ENCODE data around the gene XYLT1. TPM values are rescaled to one million over a fixed set of nuclear protein-coding genes. Genes with fewer than 3 reads are reported as not detected.

Gene XYLT1
- total and polyA plus RNA-seq, 10 of the 15 experiments (the other 5 are each of a cell fraction or from before 2014, with no cell fraction given): 0.88 to 14.8 (median 5.8) TPM

GRCh38 chr16:17303101-17303500, 167.7 kb downstream of the XYLT1 start:
- ChIA-PET SMC1A (ENCODE audit: uncharacterized antibody, unreplicated experiment) (interaction anchor here (0.9 to 12.6 kb wide), 24 partner anchors 11 to 442 kb away, joined by 3 to 241 read pairs (median 8); no protein-coding TSS in a partner anchor), RAD21 (ENCODE audit: unreplicated experiment) (interaction anchor here (1.0 to 8.9 kb wide), 18 partner anchors 10 to 232 kb away, joined by 3 to 109 read pairs (median 14); no protein-coding TSS in a partner anchor), POLR2A (interaction anchor here (0.7 to 4.8 kb wide), 11 partner anchors 9 to 164 kb away, joined by 3 to 32 read pairs (median 5); no protein-coding TSS in a partner anchor), CTCF (interaction anchor here (0.7 to 8.2 kb wide), 14 partner anchors 11 to 276 kb away, joined by 3 to 85 read pairs (median 4); no protein-coding TSS in a partner anchor)
- H3K4me1 ChIP-seq (ENCODE audit: control insufficient read depth, insufficient read depth, low read length): peaks cover 44% of the 10 kb centered on the region
- in situ Hi-C loops (cut with MboI): loop anchor here (5.0 kb wide), 1 partner anchor 164 kb away; no protein-coding TSS in a partner anchor
- no TSS peak for BruUV-seq (replicated peaks)
- no peaks in the 10 kb centered on the region for H4K20me1 ChIP-seq (ENCODE audit: control insufficient read depth, insufficient read depth)
- no peaks in the 10 kb centered on the region for H3K27me3 ChIP-seq (replicated peaks in 1 of 2; ENCODE audit: control insufficient read depth in 2 of 2, insufficient read depth in 2 of 2, low read length in 1 of 2)
- ATAC-seq (no peak), DNase-seq (ENCODE audit: low read depth, low spot score) (no peak), FAIRE-seq (no peak)
- WGBS (ENCODE audit: insufficient coverage, insufficient replicate concordance, low lambda C conversion rate, missing lambda C conversion rate): 27% methylated on average over 5 of the region's 5 CpGs
- TF ChIP-seq POU2F2 (IDR thresholded peaks at IDR 0.05; ENCODE audit: borderline replicate concordance, low read depth, low read length) (peak; percentile 79; the same call in 1 of the 3 replicates), RBBP5 (conservative IDR thresholded peaks at IDR 0.05) (no peak), SPI1 (IDR thresholded peaks at IDR 0.05; ENCODE audit: borderline replicate concordance, insufficient read depth, low read depth, low read length) (peak; percentile 17; the same call in 1 of the 2 replicates), ZBTB33 (IDR thresholded peaks at IDR 0.05) (0 out of 2 replicates have a peak, but pooled peaks have one; percentile 67)
- no peak overlapping the region for H3K4me3 ChIP-seq
- no peaks in the 10 kb centered on the region for H3K9me3 ChIP-seq (replicated peaks; ENCODE audit: control insufficient read depth, insufficient read depth, low read length)
- H3K9ac ChIP-seq (ENCODE audit: control insufficient read depth, insufficient read depth, low read length): no peak overlapping the region
- intact Hi-C loops (cut with micrococcal nuclease; ENCODE audit: unreplicated experiment): loop anchor here (2.0 to 10.0 kb wide), 5 partner anchors 66 to 276 kb away; no protein-coding TSS in a partner anchor
- H3K79me2 ChIP-seq (ENCODE audit: control insufficient read depth, insufficient read depth, low read length): no peaks in the 10 kb centered on the region
- H3K4me2 ChIP-seq (ENCODE audit: control insufficient read depth, insufficient read depth): peak overlapping the region; percentile 26
- H3K36me3 ChIP-seq (ENCODE audit: control insufficient read depth in 2 of 2, insufficient read depth in 2 of 2, low read length in 1 of 2): no peaks in the 10 kb centered on the region
- no peak overlapping the region for H2AFZ ChIP-seq (ENCODE audit: control insufficient read depth, low read depth, low read length)
- H3K27ac ChIP-seq (ENCODE audit: control insufficient read depth, insufficient read depth): no peak overlapping the region

Measured in GM12878 (cell line).